Measurements from ENCODE around the gene EXOG. TPM values are rescaled to one million over a fixed set of nuclear protein-coding genes. Genes with fewer than 3 reads are reported as not detected.
A peak's percentile ranks its signal among the peaks of the same experiment; 100 is the strongest.

The EXOG gene
- total and polyA plus RNA-seq, 2 of the 13 experiments (the other 11 are each of a cell fraction or from before 2014, with no cell fraction given), result 5.5 to 9.5 TPM

GRCh38 chr3:38453075-38453912 is 42.8 kb upstream of the EXOG start, which contains the start of gene ACVR2B (continued):
- TF ChIP-seq CREM (IDR thresholded peaks at IDR 0.05) (no peak), CREM (CRISPR knock-in tag; IDR thresholded peaks at IDR 0.05) (no peak), ZNF432 (CRISPR knock-in tag; IDR thresholded peaks at IDR 0.05; ENCODE audit: borderline replicate concordance) (no peak), IRF9 (CRISPR knock-in tag; IDR thresholded peaks at IDR 0.05; ENCODE audit: borderline replicate concordance) (0 out of 2 replicates have a peak, but pooled peaks have one; percentile 36), ZFP36 (IDR thresholded peaks at IDR 0.05; ENCODE audit: borderline replicate concordance, low read depth, low read length, partially characterized antibody) (no peak), ATF1 (CRISPR knock-in tag; IDR thresholded peaks at IDR 0.05) (no peak), ELF4 (CRISPR knock-in tag; IDR thresholded peaks at IDR 0.05; ENCODE audit: borderline replicate concordance) (no peak), ATF2 (CRISPR knock-in tag; IDR thresholded peaks at IDR 0.05) (no peak), MNT (IDR thresholded peaks at IDR 0.05) (peak; percentile 71), MLLT10 (CRISPR knock-in tag; IDR thresholded peaks at IDR 0.05) (no peak), ZSCAN12 (CRISPR knock-in tag; IDR thresholded peaks at IDR 0.05) (no peak), MIER3 (CRISPR knock-in tag; IDR thresholded peaks at IDR 0.05; ENCODE audit: borderline replicate concordance) (peak; percentile 31; the same call in 1 of the 2 replicates), MAZ (IDR thresholded peaks at IDR 0.05; ENCODE audit: borderline replicate concordance, low read depth, low read length) (no peak), MAZ (CRISPR knock-in tag; IDR thresholded peaks at IDR 0.05; ENCODE audit: low read depth) (0 out of 2 replicates have a peak, but pooled peaks have one; percentile 19)
- TF ChIP-seq, protein P1, sequence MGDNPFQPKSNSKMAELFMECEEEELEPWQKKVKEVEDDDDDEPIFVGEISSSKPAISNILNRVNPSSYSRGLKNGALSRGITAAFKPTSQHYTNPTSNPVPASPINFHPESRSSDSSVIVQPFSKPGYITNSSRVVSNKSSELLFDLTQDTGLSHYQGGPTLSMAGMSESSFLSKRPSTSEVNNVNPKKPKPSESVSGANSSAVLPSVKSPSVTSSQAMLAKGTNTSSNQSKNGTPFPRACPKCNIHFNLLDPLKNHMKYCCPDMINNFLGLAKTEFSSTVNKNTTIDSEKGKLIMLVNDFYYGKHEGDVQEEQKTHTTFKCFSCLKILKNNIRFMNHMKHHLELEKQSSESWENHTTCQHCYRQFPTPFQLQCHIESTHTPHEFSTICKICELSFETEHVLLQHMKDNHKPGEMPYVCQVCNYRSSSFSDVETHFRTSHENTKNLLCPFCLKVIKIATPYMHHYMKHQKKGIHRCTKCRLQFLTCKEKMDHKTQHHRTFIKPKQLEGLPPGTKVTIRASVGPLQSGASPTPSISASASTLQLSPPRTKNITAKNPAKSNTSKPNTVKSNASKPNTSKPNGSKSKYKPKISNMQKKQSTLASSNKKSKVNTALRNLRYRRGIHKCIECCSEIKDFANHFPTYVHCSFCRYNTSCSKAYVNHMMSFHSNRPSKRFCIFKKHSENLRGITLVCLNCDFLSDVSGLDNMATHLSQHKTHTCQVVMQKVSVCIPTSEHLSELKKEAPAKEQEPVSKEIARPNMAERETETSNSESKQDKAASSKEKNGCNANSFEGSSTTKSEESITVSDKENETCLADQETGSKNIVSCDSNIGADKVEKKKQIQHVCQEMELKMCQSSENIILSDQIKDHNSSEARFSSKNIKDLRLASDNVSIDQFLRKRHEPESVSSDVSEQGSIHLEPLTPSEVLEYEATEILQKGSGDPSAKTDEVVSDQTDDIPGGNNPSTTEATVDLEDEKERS (CRISPR knock-in tag; IDR thresholded peaks at IDR 0.05), result 0 out of 2 replicates have a peak, but pooled peaks have one; percentile 9
- TF ChIP-seq, protein P2, sequence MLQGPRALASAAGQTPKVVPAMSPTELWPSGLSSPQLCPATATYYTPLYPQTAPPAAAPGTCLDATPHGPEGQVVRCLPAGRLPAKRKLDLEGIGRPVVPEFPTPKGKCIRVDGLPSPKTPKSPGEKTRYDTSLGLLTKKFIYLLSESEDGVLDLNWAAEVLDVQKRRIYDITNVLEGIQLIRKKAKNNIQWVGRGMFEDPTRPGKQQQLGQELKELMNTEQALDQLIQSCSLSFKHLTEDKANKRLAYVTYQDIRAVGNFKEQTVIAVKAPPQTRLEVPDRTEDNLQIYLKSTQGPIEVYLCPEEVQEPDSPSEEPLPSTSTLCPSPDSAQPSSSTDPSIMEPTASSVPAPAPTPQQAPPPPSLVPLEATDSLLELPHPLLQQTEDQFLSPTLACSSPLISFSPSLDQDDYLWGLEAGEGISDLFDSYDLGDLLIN (CRISPR knock-in tag; IDR thresholded peaks at IDR 0.05; ENCODE audit: borderline replicate concordance), result no peak
- TF ChIP-seq, protein P3, sequence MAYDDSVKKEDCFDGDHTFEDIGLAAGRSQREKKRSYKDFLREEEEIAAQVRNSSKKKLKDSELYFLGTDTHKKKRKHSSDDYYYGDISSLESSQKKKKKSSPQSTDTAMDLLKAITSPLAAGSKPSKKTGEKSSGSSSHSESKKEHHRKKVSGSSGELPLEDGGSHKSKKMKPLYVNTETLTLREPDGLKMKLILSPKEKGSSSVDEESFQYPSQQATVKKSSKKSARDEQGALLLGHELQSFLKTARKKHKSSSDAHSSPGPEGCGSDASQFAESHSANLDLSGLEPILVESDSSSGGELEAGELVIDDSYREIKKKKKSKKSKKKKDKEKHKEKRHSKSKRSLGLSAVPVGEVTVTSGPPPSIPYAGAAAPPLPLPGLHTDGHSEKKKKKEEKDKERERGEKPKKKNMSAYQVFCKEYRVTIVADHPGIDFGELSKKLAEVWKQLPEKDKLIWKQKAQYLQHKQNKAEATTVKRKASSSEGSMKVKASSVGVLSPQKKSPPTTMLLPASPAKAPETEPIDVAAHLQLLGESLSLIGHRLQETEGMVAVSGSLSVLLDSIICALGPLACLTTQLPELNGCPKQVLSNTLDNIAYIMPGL (CRISPR knock-in tag; IDR thresholded peaks at IDR 0.05; ENCODE audit: borderline replicate concordance in 1 of 2, low read depth in 1 of 2), result peak in 1 of 2 experiments; percentile 21; a peak in 1 of 4 replicates
